Esophagus squamous epithelium (tissue), 5 donors: ENCODE results near the gene DPH2. TPM values are rescaled to one million over a fixed set of nuclear protein-coding genes. Genes with fewer than 3 reads are reported as not detected.

Source experiments
- DNase-seq: peaks from one replicate; lab custom pipeline; 2025; lab: John Stamatoyannopoulos, UW
- H3K27ac ChIP-seq, 4 donors: fragments of 200-600 bp; sonication (generic); one replicate each; pipeline ENCODE4 v1.5.1; 2016 to 2019; ENCODE audit warnings: mild to moderate bottlenecking in 1 of 4
- H3K27me3 ChIP-seq, 4 donors: fragments of 200-600 bp; sonication (generic); 1 replicate in 3 of 4; 2 replicates in 1 of 4; pipeline versions ENCODE4 v1.5.1 to v1.6.0; 2017 to 2021; ENCODE audit warnings: antibody characterized with exemption in 1 of 4
- H3K36me3 ChIP-seq, 3 donors: fragments of 200-600 bp; sonication (generic); one replicate each; pipeline ENCODE4 v1.5.1; 2016 to 2019
- H3K4me1 ChIP-seq, 3 donors: fragments of 200-600 bp; sonication (generic); one replicate each; pipeline ENCODE4 v1.5.1; 2017 to 2019
- H3K4me3 ChIP-seq, 4 donors: fragments of 200-600 bp; sonication (generic); 1 replicate in 3 of 4; 2 replicates in 1 of 4; pipeline ENCODE4 v1.5.1; 2016 to 2019; ENCODE audit warnings: mild to moderate bottlenecking in 2 of 4, moderate library complexity in 1 of 4
- H3K9me3 ChIP-seq, 3 donors: fragments of 200-600 bp; sonication (generic); one replicate each; pipeline ENCODE4 v1.5.1; 2016 to 2019
- CTCF ChIP-seq, 6 experiments: fragments of 450-650 bp in 4 of 6; fragments of 200-600 bp in 2 of 6; sonication (generic) in 2 of 6; IDR thresholded peaks; one replicate each; pipeline ENCODE4 v1.5.1; 2016 to 2019; ENCODE audit warnings: antibody characterized with exemption in 6 of 6, mild to moderate bottlenecking in 4 of 6, moderate library complexity in 4 of 6
- POLR2A ChIP-seq, 4 donors: fragments of 450-650 bp; IDR thresholded peaks; one replicate each; pipeline ENCODE4 v1.6.1; 2017; ENCODE audit warnings: antibody characterized with exemption in 4 of 4, mild to moderate bottlenecking in 4 of 4, moderate library complexity in 3 of 4
- WGBS, 2 donors: methylation state at CpG; one replicate each; pipeline ENCODE4 v1.1.5; 2018; 5-methylcytosine and 5-hydroxymethylcytosine counted together
- intact Hi-C: fragments of 100-400 bp; cut with DNase I; formaldehyde crosslinking; loops from one replicate; pipeline ENCODE4 v1.15.0; 2022
- total RNA-seq, 4 donors: library from RNA; depleted of rRNA; stranded (reverse); fragments of >200 nt; gene quantifications; one replicate each; pipeline ENCODE4 v1.1.0, GENCODE V29; 2016
- donor health status: DM: yes; HTN: yes; CAD: no.

The DPH2 gene
- total RNA-seq, 4 donors from 2014 or later: 14.0 to 34.6 (median 27.7) TPM

- Histone ChIP-seq H3K4me1 (peaks cover 48 to 74% (median 53%) of the 10 kb centered on the region in 3 donors), H3K27me3 (no peaks in the 10 kb centered on the region), H3K9me3 (no peaks in the 10 kb centered on the region), H3K36me3 (peaks cover 12 to 48% (median 20%) of the 10 kb centered on the region in 3 donors), H3K4me3 (peak overlapping the region; percentile 62 to 99 (median 86)), H3K27ac (peak overlapping the region; percentile 89 to 98 (median 96))
- TF ChIP-seq POLR2A (IDR thresholded peaks at IDR 0.05) (no peak), CTCF (IDR thresholded peaks at IDR 0.05) (peak in 1 of 6 experiments; percentile 0)
- WGBS, 2 donors: 1 to 2% methylated on average over 15 to 17 of the region's 34 CpGs
- no peak for DNase-seq
- intact Hi-C loops: no loop called here
Measured at GRCh38 chr1:43975249-43975961, 5.6 kb downstream of the DPH2 start.

- peak overlapping the region in 3 of 4 donors; percentile 89 to 98 (median 97) for H3K27ac ChIP-seq
- H3K9me3 ChIP-seq: no peaks in the 10 kb centered on the region
- H3K27me3 ChIP-seq: no peaks in the 10 kb centered on the region
- no peak for DNase-seq
- H3K4me1 ChIP-seq: peaks cover 48 to 74% (median 53%) of the 10 kb centered on the region in 3 donors
- peaks cover 12 to 45% (median 20%) of the 10 kb centered on the region in 3 donors for H3K36me3 ChIP-seq
- intact Hi-C loops: no loop called here
- H3K4me3 ChIP-seq: peak overlapping the region; percentile 62 to 99 (median 86)
- TF ChIP-seq CTCF (IDR thresholded peaks at IDR 0.05): no peak
- no peak for TF ChIP-seq POLR2A (IDR thresholded peaks at IDR 0.05)
- WGBS, 2 donors: 90 to 100% methylated on average over 2 to 3 of the region's 4 CpGs
Measured at GRCh38 chr1:43976045-43976444, 6.2 kb downstream of the DPH2 start.

- Histone ChIP-seq H3K9me3 (no peaks in the 10 kb centered on the region), H3K4me1 (peaks cover 50 to 74% (median 53%) of the 10 kb centered on the region in 3 donors), H3K36me3 (peaks cover 12 to 45% (median 20%) of the 10 kb centered on the region in 3 donors), H3K27me3 (no peaks in the 10 kb centered on the region), H3K4me3 (no peak overlapping the region), H3K27ac (no peak overlapping the region)
- TF ChIP-seq CTCF (IDR thresholded peaks at IDR 0.05): no peak
- no peak for TF ChIP-seq POLR2A (IDR thresholded peaks at IDR 0.05)
- intact Hi-C loops: no loop called here
- no peak for DNase-seq
- WGBS, 2 donors: 93 to 100% methylated on average over 6 to 8 of the region's 8 CpGs
Measured at GRCh38 chr1:43976890-43977289, 7.1 kb downstream of the DPH2 start.

DNA sequence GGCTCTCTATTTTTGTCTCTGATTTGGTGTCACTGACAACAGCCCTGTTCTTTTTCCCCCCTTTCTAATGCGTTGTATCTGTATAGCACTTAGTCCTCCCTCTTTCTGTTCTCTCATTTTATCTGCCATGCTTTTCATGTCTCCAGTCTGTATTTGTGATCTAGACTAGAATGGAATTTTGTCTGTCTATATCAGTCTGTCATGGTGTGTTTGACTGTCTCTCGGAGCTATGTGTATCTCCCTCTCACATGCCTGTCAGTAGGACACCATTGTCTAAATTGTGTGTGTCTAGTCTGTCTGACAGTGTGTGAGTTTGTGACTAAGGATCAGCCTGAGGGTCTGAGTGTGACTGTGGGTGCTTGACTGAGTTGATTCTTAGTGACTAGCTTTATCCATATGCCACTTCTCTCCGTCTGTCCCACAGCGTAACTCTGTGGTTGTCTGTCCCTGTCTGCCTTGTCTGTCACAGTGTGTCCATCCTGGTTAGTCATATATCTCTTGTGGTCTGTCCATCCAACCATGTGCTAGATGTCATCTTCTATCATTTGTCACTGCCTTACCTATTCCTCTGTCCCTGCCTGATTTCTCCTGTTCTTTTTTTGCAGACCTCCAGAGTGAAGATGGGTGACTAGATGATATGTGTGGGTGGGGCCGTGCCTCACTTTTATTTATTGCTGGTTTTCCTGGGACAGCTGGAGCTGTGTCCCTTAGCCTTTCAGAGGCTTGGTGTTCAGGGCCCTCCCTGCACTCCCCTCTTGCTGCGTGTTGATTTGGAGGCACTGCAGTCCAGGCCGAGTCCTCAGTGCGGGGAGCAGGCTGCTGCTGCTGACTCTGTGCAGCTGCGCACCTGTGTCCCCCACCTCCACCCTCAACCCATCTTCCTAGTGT lies 7.8 kb downstream of the DPH2 start:
- TF ChIP-seq CTCF (IDR thresholded peaks at IDR 0.05) (no peak), POLR2A (IDR thresholded peaks at IDR 0.05) (no peak)
- H3K27ac ChIP-seq: no peak overlapping the region
- no peaks in the 10 kb centered on the region for H3K9me3 ChIP-seq
- DNase-seq: no peak
- peaks cover 50 to 76% (median 53%) of the 10 kb centered on the region in 3 donors for H3K4me1 ChIP-seq
- WGBS, 2 donors: 71 to 87% methylated on average over 7 to 9 of the region's 9 CpGs
- intact Hi-C loops: no loop called here
- no peaks in the 10 kb centered on the region for H3K27me3 ChIP-seq
- H3K36me3 ChIP-seq: peaks cover 12 to 45% (median 20%) of the 10 kb centered on the region in 3 donors
- H3K4me3 ChIP-seq: no peak overlapping the region

GRCh38 chr1:43978264-43978550 lies 8.4 kb downstream of the DPH2 start:
- Histone ChIP-seq H3K9me3 (no peaks in the 10 kb centered on the region), H3K4me3 (peak overlapping the region in 2 of 4 donors; percentile 87 to 94), H3K27me3 (no peaks in the 10 kb centered on the region), H3K4me1 (peaks cover 50 to 76% (median 53%) of the 10 kb centered on the region in 3 donors), H3K27ac (peak overlapping the region in 1 of 4 donors; percentile 68), H3K36me3 (peaks cover 12 to 47% (median 18%) of the 10 kb centered on the region in 3 donors)
- WGBS, 2 donors: 44 to 90% methylated on average over 2 of the region's 5 CpGs
- intact Hi-C loops: no loop called here
- TF ChIP-seq CTCF (IDR thresholded peaks at IDR 0.05) (no peak), POLR2A (IDR thresholded peaks at IDR 0.05) (no peak)
- no peak for DNase-seq
